Measurements from ENCODE around the gene DNAJB5.

Gene DNAJB5

DNA sequence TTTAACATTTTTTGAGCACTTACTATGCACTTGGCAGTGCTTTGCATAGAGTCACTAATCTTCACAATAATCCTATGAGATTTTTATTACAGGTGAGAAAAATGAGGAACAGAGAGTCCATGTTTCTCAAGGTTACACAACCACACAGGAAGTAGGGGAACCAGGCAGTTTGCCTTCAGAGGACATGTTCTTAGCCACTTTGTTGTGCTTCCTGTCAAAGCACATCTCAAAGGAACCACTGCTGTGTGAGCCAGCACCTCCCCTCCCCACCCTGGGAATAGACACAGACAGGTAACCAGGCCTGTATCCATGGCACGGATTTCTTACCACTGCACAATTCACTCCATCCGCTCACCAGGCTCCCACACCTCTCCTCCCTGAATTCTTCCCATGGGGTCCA, 6.3 kb upstream of the DNAJB5 start:
- in situ Hi-C loops (cut with MboI; ENCODE audit: low sequenced_read_pairs) = no loop called here

DNA sequence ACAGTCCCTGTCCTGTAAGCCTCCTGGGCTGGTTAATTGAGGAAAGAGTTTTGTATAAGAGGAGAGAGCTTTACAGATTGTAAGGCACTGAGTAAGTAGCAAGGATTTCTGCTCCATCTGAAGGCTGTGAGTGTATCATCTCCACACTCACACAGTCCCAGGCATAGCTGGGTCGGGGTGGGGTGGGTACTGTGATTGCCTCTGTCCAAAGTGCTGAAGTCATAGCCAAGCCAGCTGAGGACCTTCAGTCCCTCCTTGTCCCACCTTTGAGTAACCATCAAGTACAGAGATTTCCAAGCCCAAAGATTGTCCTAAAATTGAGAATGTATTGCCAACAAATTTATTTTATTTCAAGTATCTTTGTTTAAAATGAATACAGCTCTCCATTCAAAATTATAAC, 5.5 kb upstream of the DNAJB5 start:
- in situ Hi-C loops (cut with MboI; ENCODE audit: low sequenced_read_pairs) = no loop called here

DNA sequence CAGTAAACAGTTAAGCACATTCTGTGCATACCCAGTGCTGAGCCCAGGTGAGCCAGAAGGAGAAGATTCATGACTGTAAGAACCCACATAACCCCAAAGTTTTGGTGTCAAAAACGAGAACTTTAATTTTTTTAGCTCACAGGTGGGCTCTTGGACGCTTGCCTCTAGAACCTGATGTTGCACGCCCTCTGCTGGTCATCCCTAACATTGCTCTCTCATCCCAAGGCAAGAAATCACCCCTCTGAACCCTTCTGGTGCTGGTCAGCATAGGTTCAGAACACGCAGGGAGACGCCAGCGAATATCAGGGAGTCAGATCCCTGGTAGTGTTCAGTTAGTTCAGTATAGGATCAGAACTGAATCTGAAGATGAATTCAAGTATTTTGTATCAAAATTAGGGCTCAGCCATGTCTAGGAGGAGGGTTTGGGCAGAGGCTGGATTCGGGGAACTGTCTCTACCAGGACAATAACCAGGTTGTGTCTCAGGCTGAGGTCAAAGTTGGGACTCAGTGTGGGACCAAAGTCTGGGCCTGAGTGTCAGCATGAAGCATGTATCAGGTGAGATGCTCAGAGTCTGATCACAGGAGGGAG, 4.1 kb upstream of the DNAJB5 start:
- in situ Hi-C loops (cut with MboI; ENCODE audit: low sequenced_read_pairs) = no loop called here

DNA sequence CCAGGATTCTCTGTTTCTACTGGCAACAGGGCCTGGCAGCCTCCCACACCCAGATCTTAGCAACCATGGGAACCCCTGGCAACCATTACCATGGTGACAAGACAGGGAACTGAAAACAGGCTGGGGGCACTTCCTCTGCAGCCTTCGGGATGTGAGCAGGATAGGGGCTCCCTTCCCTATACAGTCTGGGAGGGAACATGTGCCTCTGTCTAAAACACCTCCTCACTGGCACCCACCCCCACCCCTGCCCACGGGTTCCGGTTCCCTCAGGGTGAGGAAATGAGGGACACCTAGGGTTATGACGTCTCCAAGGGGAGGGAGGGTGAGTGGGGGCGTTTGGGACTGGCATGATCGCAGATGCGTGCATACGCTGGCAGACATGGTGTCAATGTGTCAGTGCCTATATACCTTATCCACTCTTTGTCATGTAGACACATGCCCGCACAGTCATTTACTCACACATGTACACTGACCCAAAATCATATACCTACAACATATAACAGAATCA, 3.0 kb upstream of the DNAJB5 start:
- in situ Hi-C loops (cut with MboI; ENCODE audit: low sequenced_read_pairs) = no loop called here

DNA sequence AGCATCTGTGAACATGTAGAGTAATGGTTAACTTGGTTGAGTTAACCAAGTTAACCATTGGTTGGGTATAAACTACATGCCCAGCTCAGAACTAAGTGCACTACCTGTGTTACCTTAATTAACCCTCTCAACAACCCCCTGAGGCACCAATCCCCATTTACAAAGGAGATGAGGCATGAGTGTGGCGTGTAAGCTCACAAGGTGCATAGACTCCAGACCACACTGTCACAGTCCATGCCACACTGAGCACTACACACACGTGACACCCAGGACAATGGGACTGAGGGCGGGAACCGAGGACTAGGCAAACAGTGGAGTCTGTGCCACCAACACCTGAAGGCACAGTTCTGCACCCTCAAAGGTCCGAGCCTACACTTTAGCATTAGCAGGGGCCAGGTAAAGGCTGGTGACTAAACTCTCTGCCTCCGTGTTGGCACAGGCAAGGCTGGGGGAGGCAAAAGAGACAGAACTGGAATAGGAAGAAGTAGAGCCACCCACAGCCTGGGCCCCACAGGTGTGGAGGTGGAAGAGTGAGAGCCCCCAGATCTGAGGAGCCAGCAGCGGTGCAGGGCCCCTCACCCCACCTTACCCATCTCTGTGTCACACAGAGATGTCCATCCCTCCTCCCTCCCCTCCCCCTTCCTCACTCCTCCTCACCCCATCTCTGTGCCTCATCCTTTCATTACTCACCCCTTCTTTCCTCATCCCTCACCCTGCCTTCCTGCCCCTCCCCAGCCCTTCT, 2.2 kb upstream of the DNAJB5 start:
- in situ Hi-C loops (cut with MboI; ENCODE audit: low sequenced_read_pairs) = no loop called here

DNA sequence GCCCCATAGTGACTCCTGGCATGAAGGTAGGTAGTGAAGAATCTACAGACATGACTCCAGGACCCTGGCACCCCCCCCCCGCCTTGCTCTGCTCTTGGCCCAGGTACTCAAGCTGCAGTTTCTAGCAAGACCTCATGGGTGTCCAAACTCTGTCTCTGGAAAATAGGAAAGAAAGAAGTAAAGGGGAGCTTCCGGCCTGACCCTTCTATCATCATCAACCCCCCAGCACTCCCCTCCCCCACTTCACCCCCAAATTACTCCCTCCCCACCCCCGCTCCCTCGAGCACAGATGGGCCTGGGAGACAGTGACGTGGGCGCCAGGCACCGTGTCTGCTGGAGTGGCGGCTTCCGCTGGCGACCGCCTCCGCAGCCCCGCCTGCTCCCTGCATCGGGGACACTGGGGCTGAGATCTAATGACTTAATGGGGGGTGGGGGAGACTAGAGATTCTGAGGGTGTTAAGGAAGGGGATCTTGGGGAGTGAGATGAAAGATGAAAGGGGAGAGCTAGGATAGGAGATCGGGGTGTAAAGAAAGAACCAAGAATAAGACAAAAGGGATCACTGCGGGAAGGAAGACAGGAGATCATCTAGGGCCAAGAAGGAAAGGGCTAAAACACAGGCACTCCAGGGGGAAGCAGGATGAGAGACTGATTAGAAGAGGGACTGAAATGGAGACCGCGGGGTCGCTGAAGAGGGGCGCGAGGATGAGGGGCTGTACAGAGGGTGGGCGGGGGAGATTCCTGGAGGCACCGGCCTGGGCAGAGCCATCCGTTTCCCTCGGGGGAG, 1.1 kb upstream of the DNAJB5 start:
- in situ Hi-C loops (cut with MboI; ENCODE audit: low sequenced_read_pairs) = no loop called here

DNA sequence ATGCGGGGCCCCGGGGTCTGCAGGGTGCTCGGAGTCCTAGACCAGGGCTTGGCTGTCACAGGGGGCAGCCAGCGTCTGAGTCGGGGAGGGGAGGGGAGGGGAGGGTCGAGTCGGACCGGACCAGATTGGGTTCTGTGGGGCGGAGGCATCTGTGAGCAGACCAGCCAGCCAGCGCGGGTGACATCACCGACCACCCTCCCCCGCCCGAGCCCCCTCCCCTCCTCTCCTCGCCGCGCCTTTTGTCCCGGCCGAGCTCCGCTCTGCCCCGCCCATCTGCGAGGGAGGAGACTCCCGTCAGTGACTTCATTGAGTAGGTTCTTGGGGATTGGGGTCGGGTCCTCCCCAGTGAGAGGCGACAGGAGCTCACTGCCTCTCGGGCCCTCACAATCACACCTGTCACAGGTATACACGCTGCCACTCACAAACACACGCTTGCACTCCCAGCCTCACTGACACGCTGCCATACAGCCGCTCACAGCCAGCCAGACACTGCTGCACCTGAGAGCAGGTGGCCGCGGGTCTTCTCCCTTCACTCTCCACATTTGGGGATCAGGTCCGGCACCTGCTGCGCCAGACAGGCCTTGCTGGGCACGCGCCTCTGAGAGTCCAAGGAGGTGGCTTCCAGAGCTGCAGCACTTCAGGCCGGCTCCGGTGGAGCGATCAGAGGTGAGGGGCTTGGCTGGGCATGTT, 546 bp downstream of the DNAJB5 start:
- in situ Hi-C loops (cut with MboI; ENCODE audit: low sequenced_read_pairs) = no loop called here

DNA sequence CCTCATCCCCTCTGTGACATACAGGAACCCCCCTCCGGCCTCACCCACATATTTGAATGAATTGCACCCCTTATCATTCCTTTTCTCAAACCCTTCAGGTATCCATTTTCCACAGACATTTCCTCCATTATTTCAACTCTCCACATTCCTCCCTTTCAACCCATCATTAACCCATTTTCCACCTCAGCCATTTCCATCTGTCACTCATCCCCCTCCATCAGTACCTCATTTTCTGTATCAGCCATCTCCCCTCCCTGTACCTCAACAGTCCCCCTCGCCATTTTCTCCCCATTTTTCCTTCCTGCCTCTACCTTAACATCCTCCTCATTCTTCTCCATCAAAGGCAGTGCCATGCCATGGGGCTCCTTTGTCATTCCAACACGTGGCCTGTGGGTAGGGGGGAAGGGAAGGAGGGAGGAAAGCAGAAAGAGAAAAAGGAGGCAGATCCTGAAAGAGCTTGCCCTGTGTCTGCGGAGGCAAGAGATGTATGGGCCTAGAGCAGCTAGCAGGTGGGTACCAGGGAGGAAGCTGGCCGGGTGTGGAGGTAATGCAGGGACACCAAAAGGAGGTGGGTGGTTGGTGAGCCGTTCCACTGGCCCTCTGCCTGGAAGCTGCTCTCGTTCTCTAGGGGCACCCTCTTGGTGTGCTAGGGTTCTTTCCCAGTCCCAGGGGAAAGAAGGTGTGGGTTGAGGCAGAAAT, 1.5 kb downstream of the DNAJB5 start:
- in situ Hi-C loops (cut with MboI; ENCODE audit: low sequenced_read_pairs) = no loop called here

DNA sequence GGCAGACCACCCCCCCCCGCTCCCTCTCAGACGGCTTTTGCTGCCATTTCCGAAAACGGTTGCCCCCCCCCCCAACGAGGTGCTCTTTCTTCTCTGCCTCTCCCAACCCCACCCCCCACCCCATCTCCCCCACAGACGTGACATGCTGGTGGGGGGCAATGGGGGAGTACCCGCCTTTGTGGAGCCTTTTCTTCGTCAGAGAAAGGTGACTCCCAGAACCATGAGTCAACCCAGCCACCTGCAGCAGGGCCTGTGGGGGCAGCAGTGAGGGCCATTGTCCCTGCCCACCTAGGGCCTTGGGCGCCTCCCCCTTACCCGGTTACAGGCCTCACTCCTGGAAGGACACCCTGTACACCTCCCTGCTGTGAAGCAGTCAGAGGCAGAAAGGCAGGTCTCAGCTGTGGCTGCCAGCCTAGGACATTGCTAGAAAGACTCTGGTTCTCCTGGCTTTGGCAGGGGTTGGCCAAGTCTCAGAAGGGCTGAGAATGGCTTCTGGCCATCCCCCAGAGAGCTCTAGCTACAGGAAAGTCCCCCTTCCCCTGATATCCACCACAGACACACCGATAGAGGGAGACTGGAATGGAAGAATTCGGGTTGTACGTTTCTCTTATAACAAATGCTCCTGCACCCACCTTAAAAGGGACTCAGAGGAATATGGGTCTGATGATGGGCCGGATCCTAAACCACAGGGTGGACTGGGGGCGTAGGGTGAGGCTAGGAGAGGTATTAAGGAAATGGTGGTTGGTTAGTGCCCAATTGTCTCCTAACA, 2.2 kb downstream of the DNAJB5 start:
- in situ Hi-C loops (cut with MboI; ENCODE audit: low sequenced_read_pairs) = no loop called here

DNA sequence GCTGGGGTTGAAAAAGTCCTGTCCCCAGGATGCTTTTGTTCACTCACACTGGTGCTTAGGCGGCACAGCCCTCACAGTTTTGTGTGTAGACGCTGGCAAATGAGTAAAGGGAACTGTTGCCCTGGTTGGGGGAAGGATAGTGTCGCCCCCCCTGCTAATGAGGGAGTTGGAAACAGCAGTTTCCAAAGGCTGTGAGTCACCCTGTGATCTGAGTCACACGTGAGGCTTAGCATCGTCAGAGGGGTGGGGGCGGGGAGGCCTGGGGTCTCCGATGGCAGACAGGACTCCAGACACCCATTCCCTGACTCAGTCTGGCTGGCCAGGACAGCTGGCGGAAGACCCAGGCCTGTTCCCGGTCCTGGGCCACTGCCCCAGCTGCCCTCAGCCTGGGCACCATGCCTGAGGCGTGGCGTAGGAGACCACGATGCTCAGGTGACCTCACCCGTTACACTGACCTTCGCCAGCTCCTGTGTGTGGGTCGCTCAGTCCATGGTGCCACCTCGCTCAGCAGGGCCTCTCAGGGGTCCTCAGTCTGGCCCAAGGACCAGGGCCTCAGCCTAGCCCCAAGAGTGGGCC, 2.9 kb downstream of the DNAJB5 start:
- in situ Hi-C loops (cut with MboI; ENCODE audit: low sequenced_read_pairs) = no loop called here

DNA sequence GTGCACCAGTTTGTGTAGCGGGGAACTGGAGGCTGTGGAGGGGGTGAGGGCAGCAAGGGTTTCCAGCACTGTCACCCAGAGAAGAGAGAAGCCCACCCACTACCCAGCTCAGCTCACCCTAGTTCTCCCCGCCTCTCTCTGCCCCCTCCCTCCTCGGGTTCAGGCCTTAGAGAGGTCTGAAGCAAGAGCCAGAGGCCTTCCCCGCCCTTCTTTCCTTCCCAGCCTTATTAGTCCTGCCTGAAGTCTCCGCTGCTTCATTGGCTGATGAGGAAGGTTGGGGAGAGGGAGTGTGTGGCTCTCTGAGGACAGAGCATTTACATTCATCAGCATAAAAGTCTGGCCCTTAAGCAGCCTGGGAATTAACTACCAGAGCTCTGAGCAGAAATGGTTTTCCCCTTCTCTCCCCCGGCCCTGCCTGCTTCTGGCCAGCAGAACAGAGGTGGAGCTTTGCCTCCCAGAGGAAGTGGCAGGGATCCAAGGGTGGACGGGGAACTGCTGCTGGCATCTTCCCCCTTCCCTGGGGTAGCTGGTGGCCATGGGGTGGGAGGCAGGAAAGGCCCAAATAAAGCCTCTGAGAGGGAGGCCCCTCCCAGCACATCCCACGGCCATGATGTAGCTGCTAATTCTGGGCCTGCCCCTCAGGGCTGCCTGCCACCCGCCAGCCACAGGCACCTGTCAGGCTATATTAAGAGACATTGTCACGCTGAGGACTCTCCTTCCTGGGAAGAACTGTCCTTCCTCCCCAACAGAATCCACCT, 4.1 kb downstream of the DNAJB5 start:
- in situ Hi-C loops (cut with MboI; ENCODE audit: low sequenced_read_pairs) = no loop called here

DNA sequence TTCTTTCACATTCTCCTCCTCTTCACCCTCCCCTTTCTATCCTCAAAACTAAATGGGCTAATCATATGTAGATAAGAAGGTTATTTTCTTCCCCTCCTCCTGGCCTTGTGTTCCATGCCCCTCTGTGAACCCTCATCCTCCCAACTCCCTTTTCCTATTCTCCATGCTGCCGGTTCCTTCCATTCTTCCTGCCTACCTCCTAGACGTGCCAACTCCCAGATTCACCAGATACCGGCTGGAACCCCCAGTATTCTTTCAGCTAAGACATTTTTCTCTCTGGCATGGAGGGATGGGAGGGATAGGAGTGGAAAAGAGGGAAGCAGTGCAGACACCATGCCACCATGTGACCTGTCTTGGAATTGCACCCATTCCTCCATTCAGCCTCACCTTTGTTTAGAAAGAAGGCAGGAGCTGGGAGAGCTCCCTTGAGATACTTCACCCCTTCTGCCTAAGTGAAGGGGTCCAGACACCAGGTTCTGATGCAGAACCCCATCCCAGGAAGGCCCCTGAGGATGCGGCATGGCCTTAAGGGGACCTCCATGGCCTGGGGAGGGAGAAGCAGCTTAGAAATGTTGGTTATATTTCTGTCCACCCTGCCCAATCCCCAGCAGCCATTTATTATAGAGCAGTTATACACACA, 4.8 kb downstream of the DNAJB5 start:
- in situ Hi-C loops (cut with MboI; ENCODE audit: low sequenced_read_pairs) = no loop called here

DNA sequence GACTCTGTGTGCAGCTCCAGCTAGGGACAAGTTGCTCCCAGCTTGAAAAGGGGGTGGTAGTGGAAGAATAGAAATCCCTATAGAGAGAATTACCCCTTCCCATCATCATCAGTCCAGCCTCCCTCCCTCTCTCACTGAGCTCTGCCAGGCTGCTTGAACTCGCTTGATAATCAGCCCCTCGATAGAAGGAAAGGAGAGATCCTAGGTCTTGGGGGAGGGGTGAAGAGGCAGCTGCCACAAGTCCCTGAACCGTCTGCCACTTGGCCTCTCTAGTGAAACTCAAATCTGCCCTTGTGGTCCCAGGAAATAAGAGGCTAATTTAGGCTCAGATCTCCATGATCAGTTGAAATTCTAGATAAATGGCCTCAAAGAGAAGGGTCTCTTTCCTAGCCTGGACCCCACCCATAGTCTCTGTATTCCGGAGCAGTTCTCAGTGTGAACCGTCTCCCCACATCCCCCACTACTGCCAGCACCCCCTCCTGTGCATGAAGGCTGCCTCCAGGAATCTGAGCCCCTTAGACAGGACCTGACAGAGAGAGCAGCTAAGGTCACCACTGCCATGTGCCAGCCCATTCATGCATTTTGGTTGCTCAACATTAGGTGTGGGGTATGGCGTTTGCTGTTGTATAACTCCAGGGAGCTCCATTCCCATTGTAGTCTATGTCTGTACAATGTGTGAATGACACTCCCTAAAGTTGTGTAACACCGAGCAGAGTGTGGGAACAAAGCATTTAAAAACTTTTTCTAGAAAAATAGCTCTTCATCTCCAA, 5.5 kb downstream of the DNAJB5 start:
- in situ Hi-C loops (cut with MboI; ENCODE audit: low sequenced_read_pairs) = no loop called here

DNA sequence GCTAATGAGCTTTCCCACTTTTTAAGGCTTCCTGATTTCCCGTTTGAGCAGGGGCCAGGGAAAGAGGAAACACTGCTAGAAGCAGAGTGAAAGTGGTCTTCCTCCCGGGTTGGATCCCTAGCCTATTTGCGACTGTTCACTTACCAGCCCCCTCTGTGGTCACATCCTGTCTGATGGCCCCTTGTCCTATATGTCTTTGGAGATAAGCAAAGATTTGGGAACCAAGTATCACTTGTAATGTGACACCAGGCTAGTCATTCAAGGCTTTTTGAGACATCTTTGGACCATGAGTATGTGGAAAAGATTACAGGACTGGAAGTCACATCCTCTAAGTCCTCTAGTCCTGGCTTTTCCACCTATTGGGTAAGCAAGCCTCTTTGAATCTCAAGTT, 6.1 kb downstream of the DNAJB5 start:
- in situ Hi-C loops (cut with MboI; ENCODE audit: low sequenced_read_pairs) = no loop called here

DNA sequence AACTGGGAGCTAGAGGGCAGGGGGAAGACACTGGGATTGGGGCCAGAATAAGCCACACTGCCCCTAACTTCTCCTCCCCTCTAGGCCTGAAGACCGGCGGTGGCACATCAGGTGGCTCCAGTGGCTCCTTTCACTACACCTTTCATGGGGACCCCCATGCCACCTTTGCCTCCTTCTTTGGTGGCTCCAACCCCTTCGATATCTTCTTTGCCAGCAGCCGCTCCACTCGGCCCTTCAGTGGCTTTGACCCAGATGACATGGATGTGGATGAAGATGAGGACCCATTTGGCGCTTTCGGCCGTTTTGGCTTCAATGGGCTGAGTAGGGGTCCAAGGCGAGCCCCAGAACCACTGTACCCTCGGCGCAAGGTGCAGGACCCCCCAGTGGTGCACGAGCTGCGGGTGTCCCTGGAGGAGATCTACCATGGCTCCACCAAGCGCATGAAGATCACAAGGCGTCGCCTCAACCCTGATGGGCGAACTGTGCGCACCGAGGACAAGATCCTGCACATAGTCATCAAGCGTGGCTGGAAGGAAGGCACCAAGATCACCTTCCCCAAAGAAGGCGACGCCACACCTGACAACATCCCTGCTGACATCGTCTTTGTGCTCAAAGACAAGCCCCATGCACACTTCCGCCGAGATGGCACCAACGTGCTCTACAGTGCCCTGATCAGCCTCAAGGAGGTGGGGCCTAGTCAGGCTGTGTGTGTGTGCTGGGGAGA, 6.8 kb downstream of the DNAJB5 start:
- in situ Hi-C loops (cut with MboI; ENCODE audit: low sequenced_read_pairs) = no loop called here

DNA sequence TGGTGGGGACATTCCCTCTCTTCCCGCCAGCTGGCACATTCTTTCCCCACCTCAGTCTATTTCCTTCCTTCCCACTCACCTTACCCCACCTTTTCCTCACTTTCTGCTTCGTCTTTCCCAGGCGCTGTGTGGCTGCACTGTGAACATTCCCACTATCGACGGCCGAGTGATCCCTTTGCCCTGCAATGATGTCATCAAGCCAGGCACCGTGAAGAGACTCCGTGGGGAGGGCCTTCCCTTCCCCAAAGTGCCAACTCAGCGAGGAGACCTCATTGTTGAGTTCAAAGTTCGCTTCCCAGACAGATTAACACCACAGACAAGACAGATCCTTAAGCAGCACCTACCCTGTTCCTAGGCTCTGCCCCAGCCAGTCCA, 7.3 kb downstream of the DNAJB5 start:
- in situ Hi-C loops (cut with MboI; ENCODE audit: low sequenced_read_pairs) = no loop called here

DNA sequence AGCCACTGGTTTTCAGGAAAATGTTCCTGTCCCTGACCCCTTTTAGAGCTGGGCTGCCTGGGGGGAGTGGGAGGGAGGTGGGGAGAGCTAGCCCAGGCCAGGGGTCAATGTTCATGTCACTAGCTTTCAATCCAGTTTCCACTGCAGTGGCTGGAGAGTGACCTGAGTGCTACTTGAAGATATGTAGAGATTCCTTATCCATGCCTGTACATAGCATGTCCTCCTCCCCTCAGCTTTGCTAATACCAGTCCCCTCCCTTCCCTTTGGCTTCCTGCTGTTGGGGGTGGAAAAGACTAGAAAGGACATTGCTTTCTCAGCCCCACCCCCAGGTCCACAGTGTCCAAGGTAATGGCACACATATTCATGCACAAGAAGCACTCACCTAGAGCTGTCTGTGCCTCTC, 7.8 kb downstream of the DNAJB5 start:
- in situ Hi-C loops (cut with MboI; ENCODE audit: low sequenced_read_pairs) = no loop called here
